AG04449 (cell line): ENCODE results near the gene C10orf90.

ENCODE experiments used
- CTCF ChIA-PET: fragments of 350-600 bp; formaldehyde crosslinking; extraction: SDS; loops from one replicate; lab custom pipeline; 2021; ENCODE audit warnings: antibody characterized with exemption; lab: Yijun Ruan, JAX
- POLR2A ChIA-PET: fragments of 400-600, 350-600 bp; formaldehyde crosslinking; extraction: SDS; loops from one replicate; lab custom pipeline; 2020; ENCODE audit warnings: antibody characterized with exemption, inconsistent platforms; lab: Yijun Ruan, JAX
- DNase-seq: peaks from one replicate; pipeline ENCODE4 v3.0.0-alpha.2; 2010; ENCODE audit warnings: low read depth, low spot score
- H3K4me3 ChIP-seq: 2 replicates; pipeline ENCODE4 v1.5.1; 2011; ENCODE audit warnings: low read depth, mild to moderate bottlenecking, control low read depth, low read length
- CTCF ChIP-seq: IDR thresholded peaks from one replicate; pipeline ENCODE4 v1.5.1; 2011; ENCODE audit warnings: mild to moderate bottlenecking, moderate library complexity, low read length, control low read depth, inconsistent platforms; ENCODE audit not compliant: insufficient read depth; ENCODE audit errors: missing control alignments

The C10orf90 gene

GRCh38 chr10:126690534-126690933 lies 20.0 kb upstream of the C10orf90 start:
- ChIA-PET CTCF (no interaction called here), POLR2A (no interaction called here)
- no peak for DNase-seq
- H3K4me3 ChIP-seq: no peak overlapping the region
- no peak for TF ChIP-seq CTCF

- TF ChIP-seq CTCF: no peak
- ChIA-PET CTCF (no interaction called here), POLR2A (no interaction called here)
Observed at GRCh38 chr10:126689461-126689994, 19.0 kb upstream of the C10orf90 start.

GRCh38 chr10:126687121-126687606 lies 16.7 kb upstream of the C10orf90 start:
- H3K4me3 ChIP-seq: no peak overlapping the region
- DNase-seq: no peak
- ChIA-PET CTCF (interaction anchor here (1.1 kb wide), 1 partner anchor 19 kb away, joined by 3 read pairs; no protein-coding TSS in a partner anchor), POLR2A (no interaction called here)
- TF ChIP-seq CTCF: no peak

More at GRCh38 chr10:126689461-126689994, 19.0 kb upstream of the C10orf90 start:
- no peak for DNase-seq
- no peak overlapping the region for H3K4me3 ChIP-seq

GRCh38 chr10:126686719-126687118 lies 16.2 kb upstream of the C10orf90 start:
- DNase-seq: no peak
- POLR2A ChIA-PET: no interaction called here
- H3K4me3 ChIP-seq: no peak overlapping the region
- CTCF ChIA-PET: interaction anchor here (1.1 kb wide), 1 partner anchor 19 kb away, joined by 3 read pairs; no protein-coding TSS in a partner anchor
- no peak for TF ChIP-seq CTCF

GRCh38 chr10:126686268-126686667 lies 15.8 kb upstream of the C10orf90 start:
- DNase-seq: no peak
- H3K4me3 ChIP-seq: no peak overlapping the region
- no peak for TF ChIP-seq CTCF
- CTCF ChIA-PET: interaction anchor here (1.1 kb wide), 1 partner anchor 18 kb away, joined by 3 read pairs; no protein-coding TSS in a partner anchor
- POLR2A ChIA-PET: no interaction called here

GRCh38 chr10:126685756-126686155 lies 15.3 kb upstream of the C10orf90 start:
- H3K4me3 ChIP-seq: no peak overlapping the region
- no peak for DNase-seq
- no peak for TF ChIP-seq CTCF
- ChIA-PET CTCF (interaction anchor here (1.1 kb wide), 1 partner anchor 18 kb away, joined by 3 read pairs; no protein-coding TSS in a partner anchor), POLR2A (no interaction called here)
